Activated T-helper 17 cell treated with anti-CD3 and anti-CD28 coated beads, Interleukin-2, amount 50 U/mL, for 72 hours (primary cell): ENCODE data around the gene CFAP91. TPM values are rescaled to one million over a fixed set of nuclear protein-coding genes. Genes with fewer than 3 reads are reported as not detected.

ENCODE experiments used
- ATAC-seq: fragments of 150-1000 bp; cut with Tn5 transposase; replicated peaks from 2 replicates; pipeline ENCODE4 v1.10.0; 2021; ENCODE audit warnings: mild to moderate bottlenecking, moderate library complexity
- H3K27ac Mint-ChIP-seq: one replicate; pipeline ENCODE4 v1.8.0; 2022; ENCODE audit warnings: mixed read lengths
- H3K27me3 Mint-ChIP-seq: one replicate; pipeline ENCODE4 v1.8.0; 2022; ENCODE audit warnings: mixed read lengths
- H3K36me3 Mint-ChIP-seq: one replicate; pipeline ENCODE4 v1.8.0; 2022; ENCODE audit warnings: low read depth, mild to moderate bottlenecking, mixed read lengths
- H3K4me1 Mint-ChIP-seq: one replicate; pipeline ENCODE4 v1.8.0; 2022; ENCODE audit warnings: mixed read lengths
- H3K4me3 Mint-ChIP-seq: one replicate; pipeline ENCODE4 v1.8.0; 2022; ENCODE audit warnings: mild to moderate bottlenecking, mixed read lengths
- H3K9me3 Mint-ChIP-seq: one replicate; pipeline ENCODE4 v1.8.0; 2022; ENCODE audit warnings: mixed read lengths
- total RNA-seq, 2 donors: library from RNA; stranded (reverse); gene quantifications; one replicate each; pipeline ENCODE4 v1.2.3, GENCODE V29; 2022

CFAP91 gene
- 1 to 10 TPM in 1 of 2 donors, not detected in 1; 1.6 TPM for total RNA-seq

DNA sequence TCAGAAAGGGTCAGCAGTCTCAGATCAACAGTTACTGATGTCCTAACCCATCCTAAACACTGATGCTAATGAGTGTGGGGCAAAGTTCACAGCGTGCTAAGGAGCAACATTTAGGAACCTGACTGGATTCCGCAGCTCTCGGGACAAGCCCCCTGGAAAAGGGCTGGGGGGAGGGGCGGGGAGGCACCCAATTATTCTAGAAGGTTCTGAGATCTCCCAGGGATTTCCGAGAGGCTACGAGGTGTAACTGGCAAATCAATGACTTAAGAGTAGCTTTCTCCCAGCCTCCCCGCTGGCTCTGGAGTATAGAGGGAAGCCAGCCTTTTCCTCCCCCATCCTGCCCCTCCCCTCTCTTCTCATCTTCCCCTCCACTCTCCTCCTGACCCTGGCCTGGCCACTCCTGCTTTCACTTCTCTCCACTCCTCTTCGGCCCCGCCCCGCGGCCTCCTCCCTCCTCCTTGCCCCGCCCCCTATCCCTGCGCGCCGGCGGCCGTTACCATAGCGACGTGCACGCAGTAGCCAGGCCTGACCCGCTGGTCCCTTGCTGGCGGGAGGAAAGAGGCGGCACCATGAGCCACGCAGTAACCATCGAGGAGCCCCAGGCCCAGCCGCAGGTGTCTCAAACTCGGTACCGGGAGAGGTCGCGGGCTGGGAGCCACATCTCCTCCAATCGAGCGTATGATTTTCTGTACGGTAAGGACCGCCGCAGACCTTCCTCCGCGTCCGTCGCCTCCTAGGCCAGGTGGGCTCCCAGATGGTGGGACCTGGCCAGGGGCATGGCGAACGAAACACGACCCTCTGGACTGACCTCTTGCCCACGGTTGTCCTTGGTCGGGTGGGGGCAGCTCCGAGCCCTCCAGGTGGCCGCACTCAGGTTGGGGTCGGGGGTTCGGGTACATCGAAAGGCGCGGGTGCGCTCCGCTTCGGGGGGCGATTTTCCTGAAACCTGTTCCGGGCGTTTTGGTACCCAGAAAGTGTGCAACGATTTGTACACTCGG lies at the start of gene CFAP91:
Gene CFAP91, plus strand, starts transcription at position 493 of the 998 bp plus-strand sequence. Its CDS starts 77 bp downstream, at position 570.
- peak; percentile 92 for ATAC-seq
- Mint-ChIP-seq H3K27me3 (no peaks in the 10 kb centered on the region), H3K36me3 (no peaks in the 10 kb centered on the region), H3K27ac (peak within 1 kb of the TSS; percentile 62), H3K9me3 (no peaks in the 10 kb centered on the region), H3K4me1 (peaks cover 22% of the 10 kb centered on the region), H3K4me3 (peak within 1 kb of the TSS; percentile 80)

DNA sequence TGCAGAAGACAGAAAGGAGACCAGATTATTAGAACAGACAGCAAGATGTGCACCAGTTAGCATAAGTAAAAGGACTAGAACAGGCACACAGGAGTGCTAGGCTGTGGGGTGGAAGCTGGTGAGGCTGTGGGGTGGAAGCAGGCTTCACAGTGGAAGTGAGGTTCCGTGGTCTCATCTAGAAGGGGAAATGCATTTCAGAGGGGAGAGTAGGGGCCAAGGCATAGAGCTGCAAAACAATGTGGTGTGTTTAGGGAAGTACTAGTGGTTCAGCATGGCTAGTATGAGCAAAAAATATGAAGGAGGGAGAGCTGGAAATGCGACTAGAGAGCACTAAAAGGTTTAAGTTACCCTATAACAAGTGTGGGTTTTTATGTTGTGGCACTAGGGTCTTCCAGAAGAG lies 48.9 kb upstream of the CFAP91 start:
- Mint-ChIP-seq H3K9me3 (no peaks in the 10 kb centered on the region), H3K27me3 (no peaks in the 10 kb centered on the region), H3K27ac (no peak overlapping the region), H3K4me1 (no peaks in the 10 kb centered on the region), H3K4me3 (no peak overlapping the region), H3K36me3 (peaks cover 6% of the 10 kb centered on the region)
- no peak for ATAC-seq

- no peak for ATAC-seq
- no peaks in the 10 kb centered on the region for H3K4me1 Mint-ChIP-seq
- no peaks in the 10 kb centered on the region for H3K9me3 Mint-ChIP-seq
- H3K36me3 Mint-ChIP-seq = peaks cover 6% of the 10 kb centered on the region
- H3K4me3 Mint-ChIP-seq = no peak overlapping the region
- H3K27me3 Mint-ChIP-seq = no peaks in the 10 kb centered on the region
- H3K27ac Mint-ChIP-seq = no peak overlapping the region
These were observed 44.7 kb upstream of the CFAP91 start for GRCh38 chr3:119657887-119658702.

DNA sequence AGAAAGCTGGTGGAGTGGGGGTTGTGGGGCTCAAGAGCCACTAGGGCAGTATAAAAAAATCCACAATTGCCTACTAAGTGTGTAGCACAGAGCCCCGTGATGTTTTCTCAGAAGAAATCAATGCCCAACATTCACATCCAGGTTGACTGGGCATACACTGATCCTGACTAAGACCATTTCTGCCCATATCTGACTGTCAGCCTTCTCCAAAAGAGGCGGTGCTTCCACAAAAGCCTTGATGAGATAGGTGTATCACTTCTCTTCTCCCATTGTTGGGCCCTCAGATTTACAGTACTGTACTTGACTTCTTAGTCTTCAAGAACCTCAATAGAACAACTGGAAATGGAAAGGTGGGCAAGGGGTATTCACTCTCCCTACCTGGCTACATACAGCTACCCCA lies 43.8 kb upstream of the CFAP91 start:
- no peak for ATAC-seq
- Mint-ChIP-seq H3K9me3 (no peaks in the 10 kb centered on the region), H3K4me1 (no peaks in the 10 kb centered on the region), H3K27me3 (no peaks in the 10 kb centered on the region), H3K36me3 (peaks cover 6% of the 10 kb centered on the region), H3K4me3 (no peak overlapping the region), H3K27ac (no peak overlapping the region)

GRCh38 chr3:119659606-119660291 lies 43.1 kb upstream of the CFAP91 start:
- Mint-ChIP-seq H3K36me3 (peaks cover 6% of the 10 kb centered on the region), H3K4me3 (no peak overlapping the region), H3K4me1 (no peaks in the 10 kb centered on the region), H3K27ac (no peak overlapping the region), H3K9me3 (no peaks in the 10 kb centered on the region), H3K27me3 (no peaks in the 10 kb centered on the region)
- no peak for ATAC-seq

DNA sequence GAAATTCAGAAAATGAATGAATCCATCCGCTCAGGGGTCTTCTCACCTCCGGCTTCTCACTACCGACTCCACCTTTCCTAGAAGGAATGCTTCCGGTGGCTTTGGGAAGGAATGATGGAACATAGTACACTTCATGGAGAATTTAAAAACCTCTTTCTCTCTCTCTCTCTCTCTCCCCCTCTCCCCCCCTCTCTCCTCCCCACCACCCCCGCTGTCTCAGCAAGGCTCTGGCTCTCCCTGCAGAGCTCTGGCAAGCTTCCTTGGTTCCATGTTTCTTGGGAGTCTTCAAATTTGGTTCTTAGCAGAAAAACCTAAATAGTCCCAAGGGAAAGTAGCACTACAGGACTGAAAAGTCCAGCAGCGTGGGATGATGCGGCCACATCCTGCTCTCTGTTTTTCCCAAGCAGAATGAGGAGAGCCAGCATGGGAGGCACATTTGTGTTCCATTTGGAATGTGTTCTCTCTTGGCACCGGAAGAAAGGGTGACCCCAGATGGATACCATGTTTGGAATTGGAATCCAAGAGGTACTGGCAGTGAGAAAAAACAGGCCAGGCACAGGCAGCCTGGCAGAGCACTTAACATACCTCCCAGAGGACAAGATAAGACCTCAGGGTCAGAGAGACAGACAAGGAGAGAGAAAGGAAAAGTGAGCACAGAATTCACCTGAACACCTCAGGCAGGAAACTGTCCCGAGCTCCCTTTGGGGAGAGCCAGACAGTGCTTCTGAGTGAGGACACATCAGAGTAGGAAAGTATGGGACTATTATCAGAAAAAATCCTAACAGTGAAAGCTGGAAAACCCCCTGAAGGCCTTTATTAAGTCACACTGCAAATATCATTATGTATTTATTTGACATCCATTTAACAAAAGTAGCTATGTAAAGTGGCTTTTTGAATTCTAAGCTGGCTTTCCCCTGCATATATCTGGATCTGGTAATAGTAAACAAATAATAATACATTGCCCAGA lies 42.1 kb upstream of the CFAP91 start, which contains the start of gene POPDC2:
Gene POPDC2, minus strand, starts transcription at position 116 of the 967 bp plus-strand sequence. CDS start 166 bp downstream, outside the sequence.
- no peak for ATAC-seq
- H3K4me3 Mint-ChIP-seq = no peak within 1 kb of the TSS
- peaks cover 6% of the 10 kb centered on the region for H3K36me3 Mint-ChIP-seq
- no peaks in the 10 kb centered on the region for H3K9me3 Mint-ChIP-seq
- no peaks in the 10 kb centered on the region for H3K27me3 Mint-ChIP-seq
- H3K4me1 Mint-ChIP-seq = no peaks in the 10 kb centered on the region
- H3K27ac Mint-ChIP-seq = no peak within 1 kb of the TSS

GRCh38 chr3:119662604-119663373 lies 40.0 kb upstream of the CFAP91 start:
- H3K27ac Mint-ChIP-seq = no peak overlapping the region
- ATAC-seq = no peak
- H3K27me3 Mint-ChIP-seq = no peaks in the 10 kb centered on the region
- H3K4me3 Mint-ChIP-seq = no peak overlapping the region
- no peaks in the 10 kb centered on the region for H3K4me1 Mint-ChIP-seq
- H3K36me3 Mint-ChIP-seq = peaks cover 13% of the 10 kb centered on the region
- no peaks in the 10 kb centered on the region for H3K9me3 Mint-ChIP-seq

DNA sequence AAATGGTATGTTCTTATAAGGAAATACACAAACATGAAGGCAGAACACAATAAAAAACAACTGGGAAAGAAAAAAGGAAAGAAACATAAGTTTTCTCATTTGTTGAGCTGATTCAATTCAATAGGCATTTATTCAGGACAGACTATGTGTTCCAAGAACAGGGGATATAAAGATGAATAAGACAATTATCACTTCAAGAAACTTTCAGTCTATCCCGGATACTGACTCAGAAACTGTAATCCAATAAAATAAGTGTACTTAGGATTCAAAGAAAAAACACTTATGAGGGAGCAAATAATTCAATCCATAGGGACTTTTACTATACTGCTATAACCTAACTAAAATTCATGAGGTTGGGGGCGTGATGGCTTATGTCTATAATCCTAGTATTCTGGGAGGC lies 38.9 kb upstream of the CFAP91 start:
- Mint-ChIP-seq H3K27me3 (no peaks in the 10 kb centered on the region), H3K36me3 (peaks cover 19% of the 10 kb centered on the region), H3K9me3 (no peaks in the 10 kb centered on the region), H3K4me3 (no peak overlapping the region), H3K27ac (peak overlapping the region; percentile 44), H3K4me1 (no peaks in the 10 kb centered on the region)
- no peak for ATAC-seq

DNA sequence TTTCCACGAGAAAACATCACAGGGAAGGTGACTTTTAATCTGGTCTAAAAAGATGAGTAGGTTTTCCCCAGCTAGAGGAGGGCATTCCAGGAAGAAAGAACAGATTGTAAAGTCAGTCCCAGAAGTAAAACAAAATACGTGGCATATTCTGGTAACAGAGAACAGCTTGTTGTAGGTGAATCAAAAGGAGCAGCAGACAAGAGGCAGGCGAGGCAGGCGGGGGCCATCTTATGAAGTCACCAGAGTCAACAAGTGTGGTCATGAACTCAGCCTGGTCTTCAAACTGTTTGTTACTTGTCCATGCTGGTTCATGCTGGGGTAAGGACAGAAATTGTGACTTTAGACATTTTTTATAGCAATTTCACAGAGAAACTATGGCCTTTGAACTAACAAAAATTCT lies 38.5 kb upstream of the CFAP91 start:
- H3K4me3 Mint-ChIP-seq = no peak overlapping the region
- H3K4me1 Mint-ChIP-seq = no peaks in the 10 kb centered on the region
- H3K36me3 Mint-ChIP-seq = peaks cover 24% of the 10 kb centered on the region
- H3K27me3 Mint-ChIP-seq = no peaks in the 10 kb centered on the region
- peak; percentile 34 for ATAC-seq
- H3K27ac Mint-ChIP-seq = peak overlapping the region; percentile 44
- no peaks in the 10 kb centered on the region for H3K9me3 Mint-ChIP-seq

DNA sequence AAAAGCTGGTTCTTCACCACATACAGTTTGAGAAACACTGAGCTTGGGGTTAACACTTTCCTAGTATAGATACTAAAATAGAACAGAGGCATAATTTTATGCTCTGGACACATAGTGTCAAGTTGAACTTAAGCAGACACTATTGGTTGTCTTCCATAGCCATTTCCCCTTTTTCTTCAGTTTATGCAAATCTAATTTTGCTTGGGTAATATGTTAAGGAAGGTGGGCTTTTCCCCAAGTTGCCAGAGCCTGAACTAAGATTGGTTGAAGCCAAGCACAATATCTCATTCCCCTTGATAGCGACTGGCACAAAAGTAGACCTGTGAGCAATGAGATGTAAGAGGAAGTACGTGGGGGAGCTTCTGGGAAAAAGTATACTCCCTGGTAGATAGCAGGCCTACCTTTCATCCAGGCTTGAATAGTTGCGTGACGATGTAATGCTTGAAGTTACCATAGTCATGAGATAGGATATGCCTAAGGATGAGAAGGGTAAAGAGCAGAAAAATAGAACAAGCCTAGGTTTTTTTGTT lies 37.9 kb upstream of the CFAP91 start:
- no peaks in the 10 kb centered on the region for H3K4me1 Mint-ChIP-seq
- H3K36me3 Mint-ChIP-seq = peaks cover 29% of the 10 kb centered on the region
- no peaks in the 10 kb centered on the region for H3K27me3 Mint-ChIP-seq
- H3K9me3 Mint-ChIP-seq = no peaks in the 10 kb centered on the region
- ATAC-seq = no peak
- peak overlapping the region; percentile 44 for H3K27ac Mint-ChIP-seq
- no peak overlapping the region for H3K4me3 Mint-ChIP-seq

DNA sequence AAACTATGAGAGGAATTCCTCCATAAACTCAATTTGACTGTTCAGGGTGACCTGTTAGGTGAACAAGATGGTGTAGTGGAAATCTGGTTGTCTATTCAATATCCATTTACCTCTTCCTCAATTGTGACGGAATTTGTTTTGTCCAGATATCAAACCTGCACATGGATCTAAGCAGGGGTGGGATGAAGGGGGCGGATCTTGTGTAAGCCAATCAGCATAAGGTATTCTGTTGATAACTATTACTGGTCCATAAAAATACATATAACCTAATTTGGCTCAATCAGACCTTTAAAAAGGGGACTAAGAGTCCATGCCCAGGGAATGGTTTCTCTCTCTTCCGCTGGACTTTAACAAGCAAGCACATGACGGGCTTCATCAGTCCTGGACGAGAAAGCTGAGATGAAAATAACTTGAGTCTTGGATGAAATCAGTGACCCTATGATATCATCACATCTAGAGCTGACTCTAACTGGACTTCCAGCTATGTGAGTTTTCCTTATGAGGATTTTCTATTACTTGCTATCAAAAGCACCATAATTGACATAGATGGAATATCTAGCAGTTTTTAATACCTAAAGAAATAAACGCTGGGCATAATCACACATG lies 36.8 kb upstream of the CFAP91 start:
- Mint-ChIP-seq H3K27me3 (no peaks in the 10 kb centered on the region), H3K9me3 (no peaks in the 10 kb centered on the region), H3K4me1 (no peaks in the 10 kb centered on the region), H3K27ac (no peak overlapping the region), H3K4me3 (no peak overlapping the region), H3K36me3 (peaks cover 41% of the 10 kb centered on the region)
- ATAC-seq = no peak

DNA sequence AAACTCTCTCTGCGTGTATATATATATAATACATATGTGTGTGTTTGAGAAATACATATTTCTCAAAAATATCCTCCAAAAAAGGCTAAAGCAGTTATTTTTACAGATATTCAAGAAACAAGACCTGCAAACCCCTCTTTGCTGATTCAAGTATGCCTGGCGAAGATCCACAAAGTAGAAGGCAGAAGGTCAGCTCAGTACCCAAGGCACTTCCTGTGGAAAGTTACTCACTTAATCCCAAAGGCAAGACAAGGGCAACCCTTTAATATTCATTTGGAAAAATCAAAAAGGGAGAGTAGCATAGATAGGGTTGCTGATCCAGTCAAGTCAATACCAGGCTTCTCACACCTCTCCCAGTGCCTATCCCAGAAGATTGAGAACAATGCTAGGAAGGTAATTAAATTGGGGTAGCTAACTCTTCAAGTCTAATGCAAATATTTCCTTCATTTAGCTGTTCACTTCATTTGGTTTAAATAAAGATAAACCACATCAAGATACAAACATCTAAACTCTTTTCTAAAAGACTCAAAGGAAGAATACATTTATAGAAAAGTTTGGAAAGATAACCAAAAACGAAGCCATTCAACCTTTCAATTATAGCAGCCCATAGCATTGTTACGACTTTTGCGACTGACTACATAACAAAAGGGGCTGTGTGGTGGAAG lies 32.8 kb upstream of the CFAP91 start:
- H3K4me1 Mint-ChIP-seq = no peaks in the 10 kb centered on the region
- no peak for ATAC-seq
- no peaks in the 10 kb centered on the region for H3K27me3 Mint-ChIP-seq
- H3K9me3 Mint-ChIP-seq = no peaks in the 10 kb centered on the region
- no peak overlapping the region for H3K4me3 Mint-ChIP-seq
- H3K36me3 Mint-ChIP-seq = peaks cover 80% of the 10 kb centered on the region
- peak overlapping the region; percentile 78 for H3K27ac Mint-ChIP-seq
